ENCODE measurements around the gene EML6.
"Not testable (repeated sequence)": the region's sequence is repeated elsewhere in the genome, so short reads cannot be mapped to it uniquely, and the experiment has no call there.

EML6 gene

DNA sequence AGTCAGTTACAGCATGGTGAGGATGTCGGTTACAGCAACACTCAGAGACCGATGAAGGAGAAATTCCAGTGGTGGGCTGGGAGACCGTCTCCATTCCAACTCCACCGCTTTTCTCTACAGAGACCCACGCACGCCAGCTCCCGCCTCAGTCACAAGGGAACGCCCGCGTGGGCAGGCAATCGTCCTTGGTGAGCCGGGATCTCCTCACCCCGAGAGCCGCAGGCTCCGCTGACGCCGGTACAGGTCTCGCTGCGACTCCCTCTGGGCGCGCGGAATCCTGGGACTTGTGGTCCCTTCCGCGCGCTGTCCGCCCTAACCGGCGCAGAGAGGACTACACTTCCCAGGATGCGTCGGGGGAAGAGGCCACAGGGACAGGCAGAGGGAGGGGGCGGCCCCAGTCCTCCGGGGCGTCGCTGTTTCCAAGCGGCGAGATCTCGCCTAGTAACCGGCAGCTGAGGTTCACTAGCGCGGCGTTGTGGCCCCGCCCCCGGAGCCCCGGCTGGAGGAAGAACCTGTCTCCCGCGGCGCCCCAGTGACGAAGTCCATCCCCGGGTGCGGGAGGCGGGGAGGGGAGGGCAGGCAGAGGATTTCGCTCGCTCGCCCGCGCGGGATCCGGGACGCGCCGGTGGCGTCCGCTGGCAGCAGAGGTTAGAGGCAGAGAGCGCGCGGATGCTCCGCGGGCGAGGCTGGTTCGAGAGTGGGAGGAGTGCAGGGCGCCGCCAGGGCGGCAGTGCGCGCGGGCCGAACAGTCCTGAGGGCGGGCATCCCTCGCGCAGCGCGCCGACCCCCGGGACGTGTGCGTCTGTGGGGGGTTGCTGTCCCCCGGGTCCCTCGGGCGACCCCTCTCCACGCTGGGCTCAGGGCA lies at the start of gene EML6:
TSS of gene EML6 (plus strand) at position 532 of the 865 bp plus-strand sequence. CDS start 1,400 bp downstream, outside the sequence.
- DNase-seq (ENCODE audit: low read depth), result peak; percentile 90

DNA sequence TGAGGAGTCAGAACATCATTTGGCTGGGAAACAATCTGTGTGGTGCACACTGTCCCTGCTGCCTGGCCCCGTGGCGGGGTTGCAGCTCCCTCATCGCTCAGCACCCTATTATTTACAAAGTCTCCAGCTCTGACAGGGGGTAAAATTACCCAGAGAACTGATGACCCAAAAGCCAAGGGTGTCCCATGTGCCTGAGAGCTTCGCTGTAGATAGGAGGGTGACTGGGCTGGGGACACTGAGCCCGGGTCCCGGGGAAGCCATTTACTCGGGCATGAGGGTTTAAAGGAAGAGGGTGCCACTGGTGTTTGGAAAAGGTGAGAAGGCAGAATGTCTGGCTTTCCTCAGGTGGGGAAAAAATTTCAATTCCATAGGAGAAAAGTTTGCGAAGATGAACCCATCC lies 48.2 kb upstream of the EML6 start:
- DNase-seq (ENCODE audit: low read depth), result no peak

DNA sequence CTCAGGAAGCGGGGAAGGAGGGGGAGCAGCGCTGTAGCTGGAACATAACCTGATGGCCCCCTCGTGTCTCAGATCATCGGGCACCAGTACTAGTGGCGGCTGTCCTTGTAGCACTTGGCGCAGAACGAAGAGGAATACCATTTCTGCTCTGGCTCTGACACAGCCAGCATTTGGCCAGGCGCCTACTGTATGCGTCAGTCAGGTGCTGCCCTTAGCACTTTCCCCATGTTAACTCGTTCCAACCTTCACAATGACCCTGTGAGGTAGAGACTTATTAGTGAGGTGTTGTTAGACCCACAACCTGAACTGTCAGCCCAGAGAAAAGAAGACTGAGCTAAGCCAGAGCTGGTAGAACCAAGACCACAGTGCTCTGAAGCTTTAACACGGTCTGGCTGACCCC lies 47.7 kb upstream of the EML6 start:
- DNase-seq (ENCODE audit: low read depth), result no peak

DNA sequence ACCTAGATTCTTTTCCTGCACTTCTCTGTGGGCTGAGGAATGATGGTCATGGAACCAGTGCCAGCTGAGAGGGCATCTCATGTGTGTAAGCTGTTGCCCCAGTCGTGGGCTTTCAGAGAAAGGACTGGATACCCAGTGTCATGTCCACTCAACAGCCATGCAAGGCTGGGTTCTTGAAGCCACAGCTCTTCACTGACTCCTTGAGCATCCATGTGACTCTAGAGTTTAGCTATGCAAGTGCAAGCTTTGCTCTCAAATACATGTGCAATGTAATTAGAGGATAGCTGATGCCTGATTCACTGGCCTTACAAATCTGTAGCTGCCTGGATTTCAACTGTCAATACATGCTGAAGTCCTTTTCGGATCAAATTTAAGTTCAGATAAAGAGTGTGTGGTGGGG lies 46.8 kb upstream of the EML6 start:
- DNase-seq (ENCODE audit: low read depth), result no peak

DNA sequence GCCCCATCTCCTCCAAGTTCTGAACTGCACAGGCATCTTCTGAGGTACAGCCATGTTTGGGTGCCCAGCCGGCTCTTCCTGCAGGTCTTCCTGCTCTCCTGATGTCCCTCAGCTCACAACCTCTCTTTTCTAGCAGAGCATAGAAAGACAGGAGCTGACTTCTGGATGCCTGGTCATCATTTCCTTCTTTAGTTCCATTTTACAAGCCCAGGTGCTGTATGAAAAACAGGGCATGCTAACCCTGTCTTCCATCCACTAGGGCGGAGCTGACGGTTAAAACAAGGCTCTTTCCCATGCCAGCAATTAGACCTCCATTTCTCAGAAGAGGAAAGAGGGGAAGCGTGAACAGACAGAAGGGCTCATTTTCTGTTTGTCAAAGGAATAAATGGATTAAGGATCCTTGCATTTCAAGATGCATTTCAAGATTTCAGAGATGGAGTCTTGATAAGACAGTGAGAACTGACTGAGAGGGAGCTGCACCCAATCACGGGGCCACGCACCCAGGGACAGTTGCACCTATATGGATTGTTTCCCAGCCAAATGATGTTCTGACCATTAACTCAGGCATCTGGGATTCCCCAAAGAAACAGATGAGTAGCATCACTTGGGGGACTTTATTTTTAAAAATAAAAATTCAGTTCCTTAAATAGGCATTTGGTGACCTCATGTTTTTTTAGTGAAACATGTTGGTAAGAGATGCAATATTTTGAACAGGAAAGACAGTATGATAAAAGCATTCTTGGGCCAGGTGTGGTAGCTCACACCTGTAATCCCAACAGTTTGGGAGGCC lies 45.8 kb upstream of the EML6 start:
- no peak for DNase-seq (ENCODE audit: low read depth)

DNA sequence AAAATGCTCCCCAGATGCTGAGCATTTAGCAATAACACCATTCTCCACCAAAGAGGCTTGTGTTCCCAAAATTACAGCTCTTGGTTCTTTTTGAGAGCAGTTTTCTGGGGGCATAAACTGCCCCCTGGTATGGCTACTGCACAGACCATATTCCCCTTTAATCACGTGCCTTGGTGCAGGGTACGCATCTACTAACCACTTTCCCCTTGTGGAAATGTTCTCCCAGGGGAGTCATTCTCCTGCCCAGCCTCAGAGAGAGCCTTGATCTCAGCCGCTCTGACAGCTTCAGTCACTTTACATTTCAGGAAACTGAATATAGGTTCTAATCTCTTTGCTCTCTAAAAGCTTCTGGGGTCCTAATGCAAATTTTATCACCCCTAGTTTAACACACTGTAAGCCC lies 44.7 kb upstream of the EML6 start:
- no peak for DNase-seq (ENCODE audit: low read depth)

DNA sequence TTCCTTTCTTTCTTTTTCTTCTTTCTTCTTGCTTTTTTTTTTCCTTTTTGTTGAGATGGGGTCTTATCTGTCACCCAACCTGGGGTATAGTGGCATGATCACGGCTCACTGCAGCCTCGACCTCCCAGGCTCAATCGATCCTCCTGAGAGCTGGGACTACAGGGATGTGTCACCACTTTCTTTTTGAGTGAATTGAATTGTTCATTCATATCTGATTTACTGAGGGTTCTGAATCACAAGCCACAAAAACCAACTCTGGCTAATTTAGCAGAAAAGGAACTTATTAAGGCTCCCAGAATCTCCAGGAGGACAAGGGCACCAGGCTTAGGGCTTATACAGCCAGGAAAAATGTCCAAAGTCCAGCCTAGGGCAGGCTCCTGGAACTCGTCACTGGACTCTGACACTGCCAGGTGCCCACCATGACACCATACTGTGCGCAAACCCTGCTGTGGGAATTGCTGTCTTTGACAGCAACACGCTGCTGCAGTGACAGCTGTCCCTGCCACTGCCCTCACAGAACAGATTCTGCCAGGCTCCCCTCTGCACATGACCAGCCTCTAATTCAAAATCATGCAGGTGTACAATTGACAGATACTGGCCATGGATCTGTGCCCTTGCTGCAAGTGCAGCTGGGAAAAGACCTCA lies 42.9 kb upstream of the EML6 start:
- no peak for DNase-seq (ENCODE audit: low read depth)

DNA sequence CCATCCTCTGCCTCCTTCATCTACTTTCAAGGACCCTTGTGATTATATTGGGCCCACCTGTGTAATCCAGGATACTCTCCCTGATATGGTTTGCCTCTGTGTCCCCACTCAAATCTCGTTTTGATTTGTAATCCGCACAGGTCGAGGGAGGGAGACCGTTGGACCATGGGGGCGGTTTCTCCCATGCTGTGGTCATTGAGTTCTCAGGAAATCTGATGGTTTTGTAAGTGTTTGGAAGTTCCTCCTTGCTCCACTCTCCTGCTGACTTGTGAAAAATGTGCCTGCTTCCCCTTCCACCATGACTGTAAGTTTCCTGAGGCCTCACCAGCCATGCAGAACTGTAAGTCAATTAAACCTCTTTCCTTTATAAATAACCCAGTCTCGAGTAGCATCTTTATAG lies 42.0 kb upstream of the EML6 start:
- no peak for DNase-seq (ENCODE audit: low read depth)

DNA sequence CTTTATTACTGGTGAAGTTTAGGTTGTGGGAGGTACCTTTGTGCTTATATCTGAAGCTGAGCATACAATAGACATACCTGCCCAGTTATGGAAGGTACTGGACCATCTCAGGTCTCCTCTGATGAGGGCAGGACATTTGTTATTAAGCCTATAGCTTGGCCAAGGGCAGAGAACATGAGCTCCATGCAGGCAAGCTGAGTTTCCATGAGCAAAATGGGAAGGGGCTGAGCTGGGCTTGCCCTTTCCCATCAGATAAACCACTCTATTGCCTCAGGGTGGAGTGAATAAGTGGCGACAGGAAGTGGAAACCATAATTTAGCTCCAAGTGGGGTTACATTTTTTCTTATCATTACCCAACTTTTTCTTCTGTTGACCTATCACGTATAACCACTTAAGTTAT lies 39.9 kb upstream of the EML6 start:
- no peak for DNase-seq (ENCODE audit: low read depth)

DNA sequence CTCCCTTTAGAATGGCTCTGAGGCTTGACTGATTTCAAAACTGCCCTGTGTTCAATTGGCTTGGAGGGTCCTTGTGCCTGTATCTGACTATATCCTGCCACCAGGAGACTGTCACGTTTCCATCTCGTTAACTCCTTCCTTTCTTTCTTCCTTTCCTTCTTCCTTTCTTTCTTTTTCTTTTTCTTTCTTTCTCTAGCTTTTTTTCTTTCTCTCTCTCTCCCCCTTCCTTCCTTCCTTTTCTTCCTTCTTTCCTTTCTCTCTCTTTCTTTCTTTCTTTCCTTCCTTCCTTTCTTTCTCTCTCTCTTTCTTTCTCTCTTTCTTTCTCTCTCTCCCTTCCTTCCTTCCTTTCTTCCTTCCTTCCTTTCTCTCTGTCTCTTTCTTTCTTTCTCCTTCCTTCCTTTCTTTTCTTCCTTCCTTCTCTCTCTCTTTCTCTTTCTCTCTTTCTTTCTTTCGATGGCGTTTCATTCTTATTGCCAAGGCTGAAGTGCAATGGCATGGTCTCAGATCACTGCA lies 38.1 kb upstream of the EML6 start:
- no peak for DNase-seq (ENCODE audit: low read depth)

DNA sequence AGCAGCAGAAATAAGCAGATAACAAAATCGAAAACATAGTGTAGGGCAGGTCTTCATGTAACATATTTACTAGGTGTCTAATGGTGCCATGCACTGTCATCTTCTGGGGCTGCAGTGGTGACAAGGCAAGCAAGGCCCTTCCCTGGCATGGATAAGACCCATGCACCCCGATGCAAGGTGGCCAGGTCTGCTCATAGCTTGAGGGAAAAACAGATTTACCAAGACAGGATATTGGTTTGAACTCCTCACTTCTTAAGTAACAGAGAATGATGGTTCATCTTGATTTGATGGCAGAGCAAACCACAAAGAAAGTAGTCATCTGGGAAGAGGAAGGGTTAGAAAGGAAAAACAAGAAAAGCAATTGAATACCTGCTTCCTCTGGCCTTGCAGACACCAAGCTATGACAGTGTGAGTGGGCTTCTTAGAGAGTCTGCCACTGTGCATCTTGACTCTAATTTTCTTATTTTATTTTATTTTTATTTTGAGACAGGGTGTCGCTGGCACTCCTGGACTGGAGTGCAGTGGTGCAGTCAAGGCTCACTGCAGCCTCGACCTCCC lies 35.8 kb upstream of the EML6 start:
- DNase-seq (ENCODE audit: low read depth), result no peak

DNA sequence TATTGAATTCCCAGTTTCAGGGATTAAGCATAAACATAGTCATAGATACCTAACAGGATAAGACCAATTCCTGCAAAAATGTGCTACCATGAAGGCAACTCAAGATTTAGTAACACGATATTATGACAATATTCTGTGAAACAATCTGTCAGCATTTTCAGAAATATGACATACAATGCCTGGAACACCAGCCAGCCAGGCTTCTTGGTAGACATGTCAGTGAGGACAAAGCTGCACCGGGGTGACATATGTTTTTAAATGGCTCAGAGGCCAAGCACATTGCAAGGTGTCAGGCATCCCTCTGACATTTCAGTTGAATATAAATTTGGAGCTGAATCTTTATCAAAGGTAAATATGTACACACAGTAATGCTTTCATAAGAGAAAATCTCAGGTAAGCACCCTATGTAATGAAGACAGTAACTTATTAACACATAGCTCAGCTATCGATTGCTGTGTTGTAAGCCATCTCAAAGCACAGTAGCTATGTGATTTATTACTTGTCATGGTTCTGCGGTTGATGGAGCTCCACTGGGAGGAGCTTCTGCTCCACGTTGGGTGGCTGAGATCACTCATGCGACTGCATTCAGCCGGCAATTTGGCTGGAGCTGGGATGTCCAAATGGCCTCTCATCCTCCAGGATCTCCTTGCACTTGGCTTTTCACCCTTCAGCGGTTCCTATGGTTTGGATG lies 31.9 kb upstream of the EML6 start:
- DNase-seq (ENCODE audit: low read depth), result no peak

DNA sequence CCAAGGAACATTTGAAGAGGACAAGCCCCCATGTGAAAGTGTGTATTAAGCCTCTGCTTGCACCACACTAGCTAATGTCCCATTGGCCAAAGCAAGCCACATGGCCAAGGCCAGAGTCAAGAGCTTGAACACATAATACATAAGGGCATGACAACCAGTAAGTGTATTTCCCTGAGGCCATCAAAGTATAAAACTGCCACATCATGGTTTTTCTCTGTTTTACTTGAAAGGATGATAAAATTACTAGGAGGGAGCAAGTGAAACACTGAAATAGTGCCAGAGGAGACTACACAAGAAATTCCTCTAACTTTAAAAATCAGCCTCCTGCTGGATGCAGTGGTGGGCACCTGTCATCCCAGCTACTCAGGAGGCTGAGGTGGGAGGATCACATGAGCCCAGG lies 30.9 kb upstream of the EML6 start:
- DNase-seq (ENCODE audit: low read depth), result no peak

DNA sequence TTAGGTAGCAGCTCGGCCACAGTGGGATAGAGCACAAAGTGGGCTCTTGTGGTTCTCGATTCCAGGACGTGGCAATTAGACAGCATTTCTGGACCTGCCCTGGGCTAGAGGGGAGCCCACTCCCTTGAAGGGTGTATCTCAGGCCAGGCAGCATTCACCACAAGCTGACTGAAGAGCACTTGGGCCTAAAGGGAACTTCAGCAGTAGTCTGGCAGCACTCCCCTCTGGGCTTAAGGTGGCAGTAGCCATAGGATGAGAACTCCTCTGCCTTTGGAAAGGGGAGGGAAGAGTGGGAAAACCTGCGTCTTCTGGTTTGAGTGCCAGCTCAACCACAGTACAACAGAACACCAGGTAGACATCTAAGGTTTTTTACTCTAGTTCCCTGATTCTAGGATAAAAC lies 28.1 kb upstream of the EML6 start:
- no peak for DNase-seq (ENCODE audit: low read depth)

DNA sequence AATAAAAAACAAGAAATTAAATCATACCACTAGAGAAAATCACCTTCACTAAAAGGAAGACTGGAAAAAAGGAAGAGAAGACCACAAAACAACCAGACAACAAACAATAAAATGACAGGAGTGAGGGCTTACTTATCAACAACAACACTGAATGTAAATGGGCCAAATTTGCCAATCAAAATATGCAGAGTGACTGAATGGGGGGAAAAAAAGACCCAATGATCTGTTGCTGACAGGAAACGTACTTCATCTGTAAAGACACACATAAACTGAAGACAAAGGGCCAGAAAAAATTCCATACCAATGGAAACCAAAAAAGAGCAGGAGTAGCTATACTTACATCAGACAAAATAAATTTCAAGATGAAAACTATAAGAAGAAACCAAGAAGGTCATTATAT lies 25.5 kb upstream of the EML6 start:
- DNase-seq (ENCODE audit: low read depth), result no peak

DNA sequence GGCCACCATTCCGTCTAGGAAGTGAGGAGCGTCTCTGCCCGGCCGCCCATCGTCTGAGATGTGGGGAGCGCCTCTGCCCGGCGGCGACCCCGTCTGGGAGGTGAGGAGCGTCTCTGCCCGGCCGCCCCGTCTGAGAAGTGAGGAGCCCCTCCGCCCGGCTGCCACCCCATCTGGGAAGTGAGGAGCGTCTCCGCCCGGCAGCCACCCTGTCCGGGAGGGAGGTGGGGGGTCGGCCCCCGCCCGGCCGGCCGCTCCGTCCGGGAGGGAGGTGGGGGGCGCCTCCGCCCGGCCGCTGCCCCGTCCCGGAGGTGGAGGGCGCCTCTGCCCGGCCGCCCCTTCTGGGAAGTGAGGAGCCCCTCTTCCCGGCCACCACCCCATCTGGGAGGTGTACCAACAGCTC lies 24.5 kb upstream of the EML6 start:
- not testable (repeated sequence) for DNase-seq (ENCODE audit: low read depth)

DNA sequence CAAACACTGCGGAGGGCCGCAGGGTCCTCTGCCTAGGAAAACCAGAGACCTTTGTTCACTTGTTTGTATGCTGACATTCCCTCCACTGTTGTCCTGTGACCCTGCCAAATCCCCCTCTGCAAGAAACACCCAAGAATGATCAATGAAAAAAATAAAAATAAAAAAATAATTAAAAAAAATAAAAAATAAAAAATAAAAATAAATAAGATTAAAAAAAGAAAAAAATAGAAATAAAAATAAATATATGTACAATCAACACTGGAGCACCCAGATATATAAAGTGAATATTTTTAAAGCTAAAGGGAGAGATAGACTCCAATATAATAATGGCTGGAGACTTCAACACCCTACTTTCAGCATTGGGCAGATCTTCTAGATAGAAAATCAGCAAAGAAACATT lies 23.8 kb upstream of the EML6 start:
- DNase-seq (ENCODE audit: low read depth), result no peak

DNA sequence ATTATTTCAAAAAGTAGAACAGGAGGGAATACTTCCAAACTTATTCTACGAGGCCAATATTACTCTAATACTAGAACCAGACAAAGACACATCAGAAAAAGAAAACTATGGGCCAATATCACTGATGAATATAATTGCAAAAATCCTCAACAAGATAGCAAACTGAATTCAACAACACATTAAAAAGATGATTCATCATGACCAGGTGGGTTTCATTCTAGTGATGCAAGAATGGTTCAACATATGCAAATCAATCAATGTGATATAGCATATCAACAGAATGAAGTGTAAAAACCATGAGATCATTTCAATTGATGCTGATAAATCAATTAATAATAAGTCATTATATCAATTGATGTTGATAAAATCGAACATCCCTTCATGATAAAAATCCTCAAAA lies 22.4 kb upstream of the EML6 start:
- no peak for DNase-seq (ENCODE audit: low read depth)

DNA sequence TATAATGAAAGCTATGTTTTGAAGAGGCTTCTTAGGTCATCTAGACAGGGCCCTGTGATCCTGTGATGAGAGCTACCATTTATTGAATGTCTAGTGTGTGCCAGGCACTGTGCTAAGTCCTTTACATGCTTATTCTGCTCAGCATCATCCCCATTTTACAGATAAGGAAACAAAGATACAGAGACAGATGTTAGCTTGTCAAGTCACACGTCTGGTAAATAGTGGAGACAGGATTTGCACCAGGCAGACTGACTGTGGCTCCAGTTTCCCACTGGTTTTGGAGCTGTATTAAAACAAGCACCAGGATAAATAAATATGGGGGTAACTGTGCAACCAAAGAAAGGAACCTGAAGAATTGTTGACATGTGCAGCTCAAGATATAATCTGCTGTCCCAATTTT lies 19.2 kb upstream of the EML6 start:
- no peak for DNase-seq (ENCODE audit: low read depth)

DNA sequence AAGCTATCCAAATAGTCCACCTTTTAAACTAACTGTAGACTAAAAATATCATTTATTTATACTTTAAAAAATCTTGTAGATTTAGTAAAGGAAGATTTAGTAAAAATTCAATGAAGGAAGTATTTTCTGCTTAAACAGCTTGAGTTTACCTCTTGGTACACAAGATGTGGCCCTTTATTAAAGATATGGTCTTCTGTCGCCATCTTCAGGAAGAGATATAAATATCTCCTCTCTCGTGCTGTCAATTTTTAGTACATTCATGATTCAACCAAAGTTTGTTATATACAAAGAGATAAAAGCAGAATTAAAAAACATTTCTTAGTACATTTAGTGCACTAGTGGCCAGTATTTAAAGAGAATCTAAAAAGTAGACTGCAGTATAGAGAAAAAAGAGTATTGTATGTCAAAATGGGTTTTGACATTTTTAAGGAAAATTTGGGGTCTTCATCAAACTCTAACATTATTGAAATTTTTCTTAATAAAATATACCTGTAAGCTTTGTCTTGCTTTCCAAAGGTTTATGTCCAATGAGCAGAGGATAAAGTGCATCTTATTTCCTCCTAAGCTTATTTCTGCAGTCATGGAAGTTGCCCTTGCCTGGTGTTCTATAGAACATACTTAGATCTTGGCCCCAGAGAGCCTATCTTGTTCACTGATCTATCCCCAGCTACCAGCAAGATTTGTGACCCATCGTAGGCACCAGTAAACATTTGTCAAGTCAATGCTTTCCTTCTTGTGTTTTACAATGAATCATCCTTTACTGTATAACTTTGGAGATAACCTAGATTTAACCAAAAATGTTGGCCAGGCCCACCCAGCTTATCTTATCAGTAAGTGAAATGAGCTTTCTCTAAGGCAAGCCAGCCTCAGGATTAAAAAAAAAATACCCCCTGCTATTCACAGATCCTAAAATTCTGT lies 18.5 kb upstream of the EML6 start:
- no peak for DNase-seq (ENCODE audit: low read depth)

DNA sequence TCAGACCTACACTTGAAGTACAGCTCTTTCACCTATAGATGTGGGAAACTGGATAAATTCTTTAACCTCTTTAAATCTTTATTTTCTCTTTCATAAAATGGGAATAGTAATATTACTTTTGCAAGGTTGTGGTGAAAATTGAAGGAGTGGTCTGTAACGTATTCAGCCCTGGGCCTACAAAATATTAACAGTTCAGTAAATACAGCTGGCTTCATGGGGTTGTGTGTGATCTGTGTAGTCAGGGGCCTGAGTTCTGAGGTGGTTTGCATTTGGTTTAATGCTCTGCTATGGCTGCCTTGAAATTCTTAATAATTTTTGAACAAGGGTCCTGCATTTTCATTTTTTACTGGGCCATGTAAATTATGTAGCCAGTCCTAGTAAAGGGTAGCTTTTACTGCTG lies 16.8 kb upstream of the EML6 start:
- no peak for DNase-seq (ENCODE audit: low read depth)
